HepG2 (cell line): ENCODE results near the gene EOGT. TPM values are rescaled to one million over a fixed set of nuclear protein-coding genes. Genes with fewer than 3 reads are reported as not detected.

Experiments
- ERF ChIP-seq: IDR thresholded peaks from 2 replicates; pipeline ENCODE4 v1.6.1; 2018; ENCODE audit warnings: missing biosample characterization, missing genetic modification reagents
- GPN1 ChIP-seq: sonication (generic); formaldehyde crosslinking; IDR thresholded peaks from 2 replicates; pipeline ENCODE4 v1.5.1; 2020; ENCODE audit warnings: missing genetic modification reagents, borderline replicate concordance
- IRX3 ChIP-seq: sonication (generic); formaldehyde crosslinking; IDR thresholded peaks from 2 replicates; pipeline ENCODE4 v1.8.1; 2023; ENCODE audit warnings: mild to moderate bottlenecking, low read depth, missing genetic modification reagents, borderline replicate concordance
- KAT8 ChIP-seq: IDR thresholded peaks from 2 replicates; pipeline ENCODE4 v1.6.1; 2016; ENCODE audit warnings: missing genetic modification reagents, missing compliant biosample characterization
- NFKBIZ ChIP-seq: IDR thresholded peaks from 2 replicates; pipeline ENCODE4 v1.6.1; 2018; ENCODE audit warnings: missing genetic modification reagents, missing compliant biosample characterization
- NKX3-1 ChIP-seq: sonication (generic); formaldehyde crosslinking; IDR thresholded peaks from 2 replicates; pipeline ENCODE4 v1.5.0; 2020; ENCODE audit warnings: missing genetic modification reagents
- PRMT3 ChIP-seq: sonication (generic); formaldehyde crosslinking; IDR thresholded peaks from 2 replicates; pipeline ENCODE4 v1.8.1; 2022; ENCODE audit warnings: low read depth, mild to moderate bottlenecking, moderate library complexity, missing genetic modification reagents, borderline replicate concordance
- ZFP41 ChIP-seq: sonication (generic); formaldehyde crosslinking; IDR thresholded peaks from 2 replicates; pipeline ENCODE4 v1.4.0; 2020; ENCODE audit warnings: mild to moderate bottlenecking, missing genetic modification reagents, borderline replicate concordance
- ZNF281 ChIP-seq: sonication (generic); formaldehyde crosslinking; IDR thresholded peaks from 2 replicates; pipeline ENCODE4 v1.4.0; 2020; ENCODE audit warnings: missing genetic modification reagents, borderline replicate concordance
- ZNF552 ChIP-seq: sonication (generic); formaldehyde crosslinking; IDR thresholded peaks from 2 replicates; pipeline ENCODE4 v1.9.0; 2022; ENCODE audit warnings: missing genetic modification reagents, mild to moderate bottlenecking, borderline replicate concordance
- ZNF570 ChIP-seq: sonication (generic); formaldehyde crosslinking; IDR thresholded peaks from 2 replicates; pipeline ENCODE4 v1.4.0; 2020; ENCODE audit warnings: mild to moderate bottlenecking, missing genetic modification reagents, borderline replicate concordance
- polyA plus RNA-seq, 8 experiments: library from polyadenylated mRNA; depleted of rRNA in 3 of 8; stranded (reverse) in 7 of 8; unstranded in 1 of 8; fragments of >200 nt; fragmentation: Illumina TruSeq in 4 of 8; extraction: Trizol in 4 of 8; gene quantifications; 2 replicates each; pipeline versions ENCODE4 v1.2.1 to v1.2.3, GENCODE V29; 2011 to 2016; ENCODE audit warnings: low read depth in 4 of 8, missing spikeins in 1 of 8, mixed read lengths in 1 of 8; ENCODE audit not compliant: insufficient read depth in 1 of 8
- total RNA-seq, 5 experiments: library from RNA; depleted of rRNA; stranded (reverse); fragments of >200 nt; fragmentation: Illumina TruSeq; extraction: Trizol; gene quantifications; 2 replicates each; pipeline ENCODE4 v1.2.3, GENCODE V29; 2016; ENCODE audit warnings: low read depth in 1 of 5
- TF ChIP-seq, protein P1 (sequence below): IDR thresholded peaks from 2 replicates; pipeline ENCODE4 v1.6.1; 2016; ENCODE audit warnings: missing compliant biosample characterization, missing genetic modification reagents, borderline replicate concordance
- TF ChIP-seq, protein P2 (sequence below): sonication (generic); formaldehyde crosslinking; IDR thresholded peaks from 2 replicates; pipeline ENCODE4 v1.4.0; 2020; ENCODE audit warnings: low read depth, mild to moderate bottlenecking, missing genetic modification reagents
- TF ChIP-seq, protein P3 (sequence below): IDR thresholded peaks from 2 replicates; pipeline ENCODE4 v1.6.1; 2016; ENCODE audit warnings: missing compliant biosample characterization, missing genetic modification reagents, borderline replicate concordance
- TF ChIP-seq, protein P4 (sequence below): sonication (generic); formaldehyde crosslinking; IDR thresholded peaks from 2 replicates; pipeline ENCODE4 v1.4.0; 2020; ENCODE audit warnings: mild to moderate bottlenecking, missing genetic modification reagents

Gene EOGT
- total and polyA plus RNA-seq, 2 of the 13 experiments (the other 11 are each of a cell fraction or from before 2014, with no cell fraction given) = 4.5 to 18.6 TPM

DNA sequence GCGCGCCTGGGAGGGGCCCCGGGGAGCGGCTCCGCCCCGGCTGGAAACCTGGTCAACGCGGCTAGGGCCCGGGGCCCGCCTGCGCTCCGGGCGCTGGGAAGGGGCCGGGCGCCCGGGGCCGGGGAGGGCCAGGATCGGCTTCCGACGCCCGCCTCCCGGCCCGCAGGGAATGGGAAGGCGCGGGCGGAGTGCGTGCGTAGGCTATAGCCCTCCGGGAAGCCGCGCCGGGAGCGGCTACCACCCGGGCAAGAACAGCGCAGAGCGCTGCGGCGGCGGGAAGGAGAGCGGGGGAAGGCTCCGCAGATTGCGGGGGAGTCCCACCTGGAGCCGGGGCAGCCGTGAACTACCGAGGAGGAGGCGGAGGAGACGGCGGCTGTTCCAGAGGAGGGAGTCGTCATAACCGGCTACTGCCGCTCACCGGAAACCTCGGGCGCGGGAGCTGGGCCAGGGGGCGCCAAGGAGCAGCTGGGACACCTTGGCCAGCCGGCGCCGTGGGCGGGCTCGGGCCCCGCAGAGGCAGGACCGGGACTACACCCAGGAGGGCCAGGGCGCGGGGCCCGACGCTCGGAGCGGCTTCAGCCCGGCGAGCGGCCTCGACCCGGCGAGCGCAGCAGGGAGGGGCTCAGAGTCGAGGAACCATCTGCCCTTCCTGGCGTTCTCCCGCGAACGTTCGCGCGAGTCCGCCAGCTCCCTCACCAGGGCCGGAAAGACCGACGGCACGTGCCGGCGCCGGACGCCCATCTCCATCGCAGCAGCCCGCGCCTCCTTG is at the start of gene EOGT (continued):
- TF ChIP-seq ZNF281 (no peak), PRMT3 (CRISPR knock-in tag) (0 out of 2 replicates have a peak, but pooled peaks have one; percentile 37), ERF (peak; percentile 83; the same call in 1 of the 2 replicates), ZNF552 (no peak), GPN1 (CRISPR knock-in tag) (no peak), ZFP41 (0 out of 2 replicates have a peak, but pooled peaks have one; percentile 33), IRX3 (CRISPR knock-in tag) (no peak), NKX3-1 (CRISPR knock-in tag) (peak; percentile 82; the same call in 1 of the 2 replicates), ZNF570 (CRISPR knock-in tag) (no peak), KAT8 (CRISPR knock-in tag) (no peak), NFKBIZ (CRISPR knock-in tag) (no peak)
- TF ChIP-seq, protein P1, sequence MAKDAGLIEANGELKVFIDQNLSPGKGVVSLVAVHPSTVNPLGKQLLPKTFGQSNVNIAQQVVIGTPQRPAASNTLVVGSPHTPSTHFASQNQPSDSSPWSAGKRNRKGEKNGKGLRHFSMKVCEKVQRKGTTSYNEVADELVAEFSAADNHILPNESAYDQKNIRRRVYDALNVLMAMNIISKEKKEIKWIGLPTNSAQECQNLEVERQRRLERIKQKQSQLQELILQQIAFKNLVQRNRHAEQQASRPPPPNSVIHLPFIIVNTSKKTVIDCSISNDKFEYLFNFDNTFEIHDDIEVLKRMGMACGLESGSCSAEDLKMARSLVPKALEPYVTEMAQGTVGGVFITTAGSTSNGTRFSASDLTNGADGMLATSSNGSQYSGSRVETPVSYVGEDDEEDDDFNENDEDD (CRISPR knock-in tag) = peak; percentile 82; the same call in 1 of the 2 replicates
- TF ChIP-seq, protein P2, sequence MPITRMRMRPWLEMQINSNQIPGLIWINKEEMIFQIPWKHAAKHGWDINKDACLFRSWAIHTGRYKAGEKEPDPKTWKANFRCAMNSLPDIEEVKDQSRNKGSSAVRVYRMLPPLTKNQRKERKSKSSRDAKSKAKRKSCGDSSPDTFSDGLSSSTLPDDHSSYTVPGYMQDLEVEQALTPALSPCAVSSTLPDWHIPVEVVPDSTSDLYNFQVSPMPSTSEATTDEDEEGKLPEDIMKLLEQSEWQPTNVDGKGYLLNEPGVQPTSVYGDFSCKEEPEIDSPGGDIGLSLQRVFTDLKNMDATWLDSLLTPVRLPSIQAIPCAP (CRISPR knock-in tag) = no peak
- TF ChIP-seq, protein P3, sequence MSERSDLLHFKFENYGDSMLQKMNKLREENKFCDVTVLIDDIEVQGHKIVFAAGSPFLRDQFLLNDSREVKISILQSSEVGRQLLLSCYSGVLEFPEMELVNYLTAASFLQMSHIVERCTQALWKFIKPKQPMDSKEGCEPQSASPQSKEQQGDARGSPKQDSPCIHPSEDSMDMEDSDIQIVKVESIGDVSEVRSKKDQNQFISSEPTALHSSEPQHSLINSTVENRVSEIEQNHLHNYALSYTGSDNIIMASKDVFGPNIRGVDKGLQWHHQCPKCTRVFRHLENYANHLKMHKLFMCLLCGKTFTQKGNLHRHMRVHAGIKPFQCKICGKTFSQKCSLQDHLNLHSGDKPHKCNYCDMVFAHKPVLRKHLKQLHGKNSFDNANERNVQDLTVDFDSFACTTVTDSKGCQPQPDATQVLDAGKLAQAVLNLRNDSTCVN (CRISPR knock-in tag) = no peak
- TF ChIP-seq, protein P4, sequence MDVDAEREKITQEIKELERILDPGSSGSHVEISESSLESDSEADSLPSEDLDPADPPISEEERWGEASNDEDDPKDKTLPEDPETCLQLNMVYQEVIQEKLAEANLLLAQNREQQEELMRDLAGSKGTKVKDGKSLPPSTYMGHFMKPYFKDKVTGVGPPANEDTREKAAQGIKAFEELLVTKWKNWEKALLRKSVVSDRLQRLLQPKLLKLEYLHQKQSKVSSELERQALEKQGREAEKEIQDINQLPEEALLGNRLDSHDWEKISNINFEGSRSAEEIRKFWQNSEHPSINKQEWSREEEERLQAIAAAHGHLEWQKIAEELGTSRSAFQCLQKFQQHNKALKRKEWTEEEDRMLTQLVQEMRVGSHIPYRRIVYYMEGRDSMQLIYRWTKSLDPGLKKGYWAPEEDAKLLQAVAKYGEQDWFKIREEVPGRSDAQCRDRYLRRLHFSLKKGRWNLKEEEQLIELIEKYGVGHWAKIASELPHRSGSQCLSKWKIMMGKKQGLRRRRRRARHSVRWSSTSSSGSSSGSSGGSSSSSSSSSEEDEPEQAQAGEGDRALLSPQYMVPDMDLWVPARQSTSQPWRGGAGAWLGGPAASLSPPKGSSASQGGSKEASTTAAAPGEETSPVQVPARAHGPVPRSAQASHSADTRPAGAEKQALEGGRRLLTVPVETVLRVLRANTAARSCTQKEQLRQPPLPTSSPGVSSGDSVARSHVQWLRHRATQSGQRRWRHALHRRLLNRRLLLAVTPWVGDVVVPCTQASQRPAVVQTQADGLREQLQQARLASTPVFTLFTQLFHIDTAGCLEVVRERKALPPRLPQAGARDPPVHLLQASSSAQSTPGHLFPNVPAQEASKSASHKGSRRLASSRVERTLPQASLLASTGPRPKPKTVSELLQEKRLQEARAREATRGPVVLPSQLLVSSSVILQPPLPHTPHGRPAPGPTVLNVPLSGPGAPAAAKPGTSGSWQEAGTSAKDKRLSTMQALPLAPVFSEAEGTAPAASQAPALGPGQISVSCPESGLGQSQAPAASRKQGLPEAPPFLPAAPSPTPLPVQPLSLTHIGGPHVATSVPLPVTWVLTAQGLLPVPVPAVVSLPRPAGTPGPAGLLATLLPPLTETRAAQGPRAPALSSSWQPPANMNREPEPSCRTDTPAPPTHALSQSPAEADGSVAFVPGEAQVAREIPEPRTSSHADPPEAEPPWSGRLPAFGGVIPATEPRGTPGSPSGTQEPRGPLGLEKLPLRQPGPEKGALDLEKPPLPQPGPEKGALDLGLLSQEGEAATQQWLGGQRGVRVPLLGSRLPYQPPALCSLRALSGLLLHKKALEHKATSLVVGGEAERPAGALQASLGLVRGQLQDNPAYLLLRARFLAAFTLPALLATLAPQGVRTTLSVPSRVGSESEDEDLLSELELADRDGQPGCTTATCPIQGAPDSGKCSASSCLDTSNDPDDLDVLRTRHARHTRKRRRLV (CRISPR knock-in tag) = peak; percentile 80
